ENCODE results near the gene GGNBP2.

The GGNBP2 gene

DNA sequence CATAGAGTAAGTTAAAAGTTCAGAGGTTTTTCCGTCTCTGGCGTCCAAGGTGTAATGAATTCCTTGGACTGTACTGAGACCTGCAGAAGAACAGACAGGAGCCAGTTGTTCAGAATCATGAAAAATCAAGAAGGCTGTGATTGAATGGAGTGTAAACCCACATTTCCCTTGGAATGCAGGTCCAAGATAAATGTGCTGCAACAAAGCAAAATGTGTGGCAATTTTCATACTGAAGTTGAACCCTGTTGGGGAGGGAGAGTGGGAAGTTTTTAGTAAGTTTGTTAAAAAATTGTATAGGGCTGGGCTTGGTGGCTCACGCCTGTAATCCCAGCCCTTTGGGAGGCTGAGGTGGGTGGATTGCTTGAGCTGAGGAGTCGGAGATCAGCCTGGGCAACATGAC lies 21.4 kb downstream of the GGNBP2 start:
- no peak for DNase-seq

GRCh38 chr17:36575028-36575427 lies 30.3 kb downstream of the GGNBP2 start:
- no peak for DNase-seq

- DNase-seq: no peak
Measured at GRCh38 chr17:36576793-36577192, 32.1 kb downstream of the GGNBP2 start.

- DNase-seq: no peak
Measured at GRCh38 chr17:36578671-36579070, 34.0 kb downstream of the GGNBP2 start.

GRCh38 chr17:36583787-36584186 lies 39.1 kb downstream of the GGNBP2 start:
- DNase-seq: no peak

- no peak for DNase-seq
Measured at GRCh38 chr17:36586138-36586537, 41.4 kb downstream of the GGNBP2 start.

GRCh38 chr17:36590082-36590481 lies 45.4 kb downstream of the GGNBP2 start:
- no peak for DNase-seq

- peak; percentile 73 for DNase-seq
Measured at GRCh38 chr17:36591434-36592315, 47.0 kb downstream of the GGNBP2 start, which contains the start of gene DHRS11. Gene DHRS11, plus strand, starts transcription at chr17:36591879. Its CDS starts 131 bp downstream, at chr17:36592010.

GRCh38 chr17:36592316-36592715 lies 47.6 kb downstream of the GGNBP2 start:
- no peak for DNase-seq

DNA sequence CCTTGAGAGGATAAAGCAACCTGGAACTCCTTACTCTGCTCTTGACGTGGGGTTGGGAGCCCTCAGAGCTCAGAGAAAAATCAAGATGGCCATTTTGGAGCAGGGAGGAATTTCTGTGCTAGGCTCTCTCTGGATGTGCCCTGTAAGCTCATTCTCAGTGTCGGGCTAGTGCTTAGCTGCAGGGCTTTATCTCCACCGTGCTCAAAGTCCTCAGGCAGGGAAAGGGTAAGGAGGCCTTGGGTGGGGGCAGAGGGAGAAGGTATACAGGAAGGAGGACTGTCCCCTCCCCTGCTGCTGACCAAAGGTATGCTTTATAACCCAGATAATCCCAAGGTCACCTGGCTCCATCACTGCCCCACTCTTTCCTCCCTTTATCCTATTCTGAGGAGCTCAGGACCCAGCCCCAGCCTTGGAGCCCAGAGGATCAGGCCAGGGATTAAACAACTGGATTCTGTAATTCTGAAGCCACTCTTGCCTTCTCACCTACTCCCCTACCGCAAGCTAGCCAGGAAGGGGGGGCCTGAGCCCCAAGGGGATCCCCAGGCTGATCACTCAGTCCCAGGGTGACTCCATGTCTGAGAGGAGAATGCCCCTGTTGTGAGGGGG lies 48.1 kb downstream of the GGNBP2 start:
- no peak for DNase-seq

DNA sequence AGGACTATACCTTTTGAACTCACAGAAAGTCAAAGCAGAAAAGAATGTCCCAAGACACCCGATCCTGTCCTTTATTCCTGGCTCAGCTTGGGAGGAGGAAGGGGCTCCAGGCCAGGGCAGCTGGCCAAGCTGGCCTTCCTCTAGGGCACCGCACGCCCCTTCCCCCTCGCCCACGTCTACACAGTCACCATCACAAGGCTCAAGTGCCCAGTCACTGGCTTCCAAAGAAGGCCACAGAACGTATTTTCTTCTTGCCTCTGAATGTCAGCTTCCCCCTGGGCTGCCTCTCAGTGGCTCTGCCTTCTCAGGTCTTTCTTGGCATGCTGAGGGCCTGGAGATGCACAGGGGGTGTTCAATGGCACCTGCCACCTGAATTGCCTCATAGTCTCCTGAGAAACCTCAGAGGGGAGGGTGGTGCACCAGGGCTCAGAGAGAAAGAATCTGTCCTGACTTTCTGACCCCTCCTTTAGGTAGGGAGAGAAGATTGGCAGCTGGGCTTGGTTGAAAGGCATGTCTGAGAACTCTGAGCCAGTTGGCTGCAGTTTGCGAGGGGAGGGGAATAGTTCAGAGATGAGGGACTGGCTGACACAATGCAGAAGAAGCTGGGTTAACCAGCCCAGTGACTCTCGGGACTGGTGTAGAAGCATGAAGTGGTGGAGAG lies 49.1 kb downstream of the GGNBP2 start:
- DNase-seq: no peak

DNA sequence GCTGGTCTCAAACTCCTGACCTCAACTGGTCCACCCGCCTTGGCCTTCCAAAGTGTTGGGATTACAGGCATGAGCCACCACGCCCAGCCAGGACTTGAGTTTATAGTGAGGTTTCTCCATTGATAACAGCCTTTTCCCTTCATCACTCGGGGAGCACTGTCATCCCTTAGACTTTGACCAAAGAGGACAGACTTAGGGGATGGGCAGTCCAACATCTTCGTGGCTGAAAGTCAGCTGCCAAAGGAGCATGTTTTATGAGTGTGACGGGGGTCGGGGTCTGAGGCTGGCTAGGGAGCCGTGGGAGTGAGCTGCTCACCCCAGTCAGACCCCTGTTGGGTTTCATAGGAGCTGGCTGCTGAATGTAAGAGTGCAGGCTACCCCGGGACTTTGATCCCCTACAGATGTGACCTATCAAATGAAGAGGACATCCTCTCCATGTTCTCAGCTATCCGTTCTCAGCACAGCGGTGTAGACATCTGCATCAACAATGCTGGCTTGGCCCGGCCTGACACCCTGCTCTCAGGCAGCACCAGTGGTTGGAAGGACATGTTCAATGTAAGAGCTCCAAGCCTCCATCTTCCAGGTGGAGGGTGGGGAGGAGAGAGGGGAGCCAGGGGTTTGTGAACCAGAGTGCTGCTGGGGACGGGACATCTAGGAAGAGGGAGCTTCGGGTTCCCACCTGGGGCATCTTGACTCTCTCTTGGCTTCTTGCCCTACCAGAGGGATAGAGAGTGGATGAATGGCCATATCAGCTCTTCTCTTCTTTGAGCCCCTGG lies 50.1 kb downstream of the GGNBP2 start:
- no peak for DNase-seq

- DNase-seq: no peak
Measured at GRCh38 chr17:36597226-36597625, 52.5 kb downstream of the GGNBP2 start.

DNA sequence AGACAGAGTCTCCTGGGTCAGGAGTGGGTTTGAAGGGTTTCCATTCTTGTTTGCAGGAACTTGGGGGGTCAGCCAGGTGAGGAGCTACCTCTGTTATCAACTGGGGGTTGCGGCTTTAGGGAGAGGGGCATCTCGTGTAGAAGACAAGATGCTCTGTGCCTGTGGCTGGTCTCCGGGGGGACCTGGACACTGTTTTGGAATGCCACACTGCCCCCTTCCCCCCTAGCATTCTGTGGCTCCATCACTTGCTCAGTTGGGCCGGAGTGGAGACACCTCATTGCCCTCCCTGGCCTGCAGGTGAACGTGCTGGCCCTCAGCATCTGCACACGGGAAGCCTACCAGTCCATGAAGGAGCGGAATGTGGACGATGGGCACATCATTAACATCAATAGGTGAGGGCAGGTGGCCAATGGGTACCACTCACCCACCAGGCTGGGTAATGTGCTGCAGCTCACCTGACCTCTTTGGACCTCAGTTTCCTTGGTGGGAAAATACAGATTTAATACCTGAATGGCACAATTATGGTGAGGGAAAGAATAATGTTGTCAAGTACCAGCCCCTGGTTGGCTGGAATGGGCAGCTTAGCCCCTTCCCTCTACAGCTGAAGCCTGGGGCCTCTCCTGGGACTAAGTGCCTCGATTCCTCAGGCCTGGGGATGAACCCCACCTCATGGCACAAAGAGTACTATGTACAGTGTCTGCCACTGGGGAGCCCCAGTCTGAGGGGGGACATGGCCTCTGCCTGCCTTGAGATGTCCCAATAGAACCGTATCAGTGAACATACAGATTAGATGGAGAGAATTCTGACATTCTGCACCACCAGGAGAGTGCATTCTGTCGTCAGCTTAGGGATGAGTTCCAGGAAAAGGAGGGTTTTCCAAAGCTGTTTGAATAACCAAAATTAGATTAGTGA lies 53.4 kb downstream of the GGNBP2 start:
- no peak for DNase-seq

GRCh38 chr17:36598951-36599401 lies 54.3 kb downstream of the GGNBP2 start:
- no peak for DNase-seq

DNA sequence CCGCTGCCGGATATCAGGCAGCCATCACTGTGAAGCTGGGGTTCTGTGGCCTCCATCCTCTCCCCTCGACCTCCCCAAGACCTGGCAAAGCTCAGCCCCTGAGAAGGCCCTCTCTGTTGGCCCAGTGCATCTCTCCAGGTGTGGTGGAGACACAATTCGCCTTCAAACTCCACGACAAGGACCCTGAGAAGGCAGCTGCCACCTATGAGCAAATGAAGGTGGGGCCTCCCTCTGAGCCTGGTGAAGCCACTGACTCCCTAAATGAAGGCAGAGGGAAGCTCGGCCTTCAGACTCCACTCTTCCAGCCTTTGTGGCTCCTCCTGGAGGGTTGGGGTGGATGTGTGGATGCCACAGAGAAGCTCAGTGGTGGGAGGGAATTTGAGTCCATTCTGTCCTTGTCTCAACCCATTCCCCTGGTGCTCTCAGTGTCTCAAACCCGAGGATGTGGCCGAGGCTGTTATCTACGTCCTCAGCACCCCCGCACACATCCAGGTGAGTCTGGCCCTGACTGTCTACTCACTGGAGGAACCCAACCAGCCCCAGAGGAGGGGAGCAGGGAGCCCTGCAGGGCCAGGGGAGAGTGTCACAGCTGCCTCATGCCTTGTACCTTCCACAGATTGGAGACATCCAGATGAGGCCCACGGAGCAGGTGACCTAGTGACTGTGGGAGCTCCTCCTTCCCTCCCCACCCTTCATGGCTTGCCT lies 55.0 kb downstream of the GGNBP2 start:
- DNase-seq: no peak

DNA sequence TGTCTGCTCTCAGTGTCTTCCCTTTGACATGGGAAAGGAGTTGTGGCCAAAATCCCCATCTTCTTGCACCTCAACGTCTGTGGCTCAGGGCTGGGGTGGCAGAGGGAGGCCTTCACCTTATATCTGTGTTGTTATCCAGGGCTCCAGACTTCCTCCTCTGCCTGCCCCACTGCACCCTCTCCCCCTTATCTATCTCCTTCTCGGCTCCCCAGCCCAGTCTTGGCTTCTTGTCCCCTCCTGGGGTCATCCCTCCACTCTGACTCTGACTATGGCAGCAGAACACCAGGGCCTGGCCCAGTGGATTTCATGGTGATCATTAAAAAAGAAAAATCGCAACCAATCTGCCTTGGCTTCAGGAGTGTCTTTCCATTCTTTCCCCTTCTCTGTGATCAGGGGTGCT lies 55.7 kb downstream of the GGNBP2 start:
- DNase-seq: no peak

GRCh38 chr17:36600936-36601302 lies 56.2 kb downstream of the GGNBP2 start:
- DNase-seq: peak; percentile 9

- peak; percentile 88 for DNase-seq
Measured at GRCh38 chr17:36601303-36602029, 56.7 kb downstream of the GGNBP2 start, which contains the start of gene MRM1. Gene MRM1, plus strand, starts transcription at chr17:36601583. Its CDS starts 228 bp downstream, at chr17:36601811.
